H9 (cell line): Measurements from ENCODE around the gene ACSL3. TPM values are rescaled to one million over a fixed set of nuclear protein-coding genes. Genes with fewer than 3 reads are reported as not detected.

Experiments used
- DNase-seq: peaks from one replicate; pipeline ENCODE4 v3.0.0-alpha.2; 2017
- H2AFZ ChIP-seq: one replicate; pipeline ENCODE4 v1.6.1; 2013; ENCODE audit warnings: mild to moderate bottlenecking, low read length, control low read depth, moderate library complexity
- H2AK5ac ChIP-seq: 2 replicates; pipeline ENCODE4 v1.6.1; 2013; ENCODE audit warnings: low read length, control low read depth, mixed read lengths; ENCODE audit not compliant: insufficient read length
- H2BK120ac ChIP-seq: one replicate; pipeline ENCODE4 v1.6.1; 2013; ENCODE audit warnings: low read depth, mild to moderate bottlenecking, low read length, control low read depth, inconsistent platforms; ENCODE audit not compliant: poor library complexity, severe bottlenecking
- H2BK12ac ChIP-seq: 2 replicates; pipeline ENCODE4 v1.6.1; 2013; ENCODE audit warnings: low read length, control low read depth, mixed read lengths, low read depth; ENCODE audit not compliant: insufficient read length
- H2BK15ac ChIP-seq: 2 replicates; pipeline ENCODE4 v1.6.1; 2013; ENCODE audit warnings: low read depth, low read length, control low read depth
- H2BK20ac ChIP-seq: one replicate; pipeline ENCODE4 v1.6.1; 2013; ENCODE audit warnings: low read depth, mild to moderate bottlenecking, low read length, control low read depth, inconsistent platforms; ENCODE audit not compliant: poor library complexity, severe bottlenecking
- H2BK5ac ChIP-seq: 2 replicates; pipeline ENCODE4 v1.6.1; 2013; ENCODE audit warnings: low read length, control low read depth, mixed read lengths; ENCODE audit not compliant: insufficient read length
- H3K14ac ChIP-seq: 2 replicates; pipeline ENCODE4 v1.6.1; 2013; ENCODE audit warnings: low read length, control low read depth; ENCODE audit not compliant: insufficient read depth
- H3K18ac ChIP-seq: 2 replicates; pipeline ENCODE4 v1.6.1; 2013; ENCODE audit warnings: low read depth, mild to moderate bottlenecking, mixed read lengths, low read length, control low read depth; ENCODE audit not compliant: insufficient read length
- H3K23ac ChIP-seq: 2 replicates; pipeline ENCODE4 v1.6.1; 2013; ENCODE audit warnings: low read length, control low read depth, mixed read lengths, low read depth; ENCODE audit not compliant: insufficient read length
- H3K23me2 ChIP-seq: 2 replicates; pipeline ENCODE4 v1.6.1; 2013; ENCODE audit warnings: low read depth, mild to moderate bottlenecking, mixed read lengths, low read length, control low read depth; ENCODE audit not compliant: insufficient read length, poor library complexity, severe bottlenecking
- H3K27ac ChIP-seq: 2 replicates; pipeline ENCODE4 v1.5.1; 2013; ENCODE audit warnings: low read length, control low read depth, mixed read lengths, low read depth; ENCODE audit not compliant: insufficient read length
- H3K27me3 ChIP-seq: 2 replicates; pipeline ENCODE4 v1.6.1; 2013; ENCODE audit warnings: low read length, control low read depth, inconsistent platforms; ENCODE audit not compliant: insufficient read depth
- H3K4ac ChIP-seq: 2 replicates; pipeline ENCODE4 v1.6.1; 2013; ENCODE audit warnings: low read depth, mild to moderate bottlenecking, control low read depth, inconsistent platforms, low read length, moderate library complexity
- H3K4me1 ChIP-seq: 2 replicates; pipeline ENCODE4 v1.6.1; 2013; ENCODE audit warnings: low read length, control low read depth, inconsistent platforms; ENCODE audit not compliant: insufficient read depth
- H3K4me2 ChIP-seq: 2 replicates; pipeline ENCODE4 v1.6.1; 2013; ENCODE audit warnings: low read length, control low read depth, mixed read lengths; ENCODE audit not compliant: insufficient read length, insufficient read depth
- H3K56ac ChIP-seq: 2 replicates; pipeline ENCODE4 v1.6.1; 2013; ENCODE audit warnings: low read depth, mild to moderate bottlenecking, mixed read lengths, low read length, control low read depth; ENCODE audit not compliant: insufficient read length
- H3K79me1 ChIP-seq: 2 replicates; pipeline ENCODE4 v1.6.1; 2013; ENCODE audit warnings: low read depth, mild to moderate bottlenecking, moderate library complexity, low read length, control low read depth, inconsistent platforms; ENCODE audit not compliant: insufficient read depth, poor library complexity, severe bottlenecking
- H3K79me2 ChIP-seq: 2 replicates; pipeline ENCODE4 v1.6.1; 2013; ENCODE audit warnings: low read length, control low read depth, inconsistent platforms; ENCODE audit not compliant: insufficient read depth
- H3K9ac ChIP-seq: 2 replicates; pipeline ENCODE4 v1.6.1; 2013; ENCODE audit warnings: low read length, control low read depth, mixed read lengths; ENCODE audit not compliant: insufficient read length; ENCODE audit errors: extremely low read depth
- H3K9me3 ChIP-seq: one replicate; pipeline ENCODE4 v1.6.1; 2013; ENCODE audit warnings: low read depth, low read length, inconsistent platforms; ENCODE audit not compliant: control insufficient read depth
- H3T11ph ChIP-seq: one replicate; pipeline ENCODE4 v1.6.1; 2013; ENCODE audit warnings: mild to moderate bottlenecking, low read length, control low read depth, inconsistent platforms
- H4K20me1 ChIP-seq: one replicate; pipeline ENCODE4 v1.6.1; 2013; ENCODE audit not compliant: control insufficient read depth, insufficient read length, insufficient read depth
- H4K5ac ChIP-seq: 2 replicates; pipeline ENCODE4 v1.6.1; 2013; ENCODE audit warnings: low read depth, mild to moderate bottlenecking, mixed read lengths, low read length, control low read depth; ENCODE audit not compliant: insufficient read length
- H4K8ac ChIP-seq: replicated peaks from 2 replicates; pipeline ENCODE4 v1.6.1; 2013; ENCODE audit warnings: low read length, control low read depth, mixed read lengths, low read depth; ENCODE audit not compliant: insufficient read length
- H4K91ac ChIP-seq: 2 replicates; pipeline ENCODE4 v1.6.1; 2013; ENCODE audit warnings: low read depth, mild to moderate bottlenecking, moderate library complexity, mixed read lengths, low read length, control low read depth; ENCODE audit not compliant: insufficient read length
- H3K27ac Mint-ChIP-seq, 3 experiments: 2 replicates in 2 of 3; 3 replicates in 1 of 3; pipeline ENCODE4 v1.8.0; 2020 to 2021; ENCODE audit warnings: mixed read lengths in 3 of 3, mild to moderate bottlenecking in 1 of 3, moderate library complexity in 1 of 3
- H3K27me3 Mint-ChIP-seq: 2 replicates; pipeline ENCODE4 v1.8.0; 2021; ENCODE audit warnings: low read depth, mild to moderate bottlenecking, moderate library complexity, mixed read lengths
- H3K36me3 Mint-ChIP-seq, 3 experiments: 2 replicates in 2 of 3; 3 replicates in 1 of 3; pipeline ENCODE4 v1.8.0; 2020 to 2021; ENCODE audit warnings: low read depth in 3 of 3, mixed read lengths in 3 of 3; ENCODE audit not compliant: insufficient read depth in 1 of 3
- H3K4me1 Mint-ChIP-seq, 2 experiments: 2 replicates each; pipeline ENCODE4 v1.8.0; 2020; ENCODE audit warnings: mixed read lengths in 2 of 2
- H3K4me3 Mint-ChIP-seq, 2 experiments: 2 replicates in 1 of 2; 3 replicates in 1 of 2; pipeline ENCODE4 v1.8.0; 2020 to 2021; ENCODE audit warnings: mild to moderate bottlenecking in 2 of 2, mixed read lengths in 2 of 2, moderate library complexity in 1 of 2
- H3K9me3 Mint-ChIP-seq, 2 experiments: 2 replicates in 1 of 2; 3 replicates in 1 of 2; pipeline ENCODE4 v1.8.0; 2020; ENCODE audit warnings: mild to moderate bottlenecking in 2 of 2, mixed read lengths in 2 of 2, moderate library complexity in 1 of 2
- CTCF ChIP-seq: fragments of 200-600 bp; sonication (generic); conservative IDR thresholded peaks from 3 replicates; pipeline ENCODE4 v1.8.0; 2021; ENCODE audit warnings: antibody characterized with exemption, mild to moderate bottlenecking
- WGBS: extraction: QIAGEN DNeasy Blood & Tissue Kit; methylation state at CpG from one replicate; pipeline ENCODE4 v1.1.7; 2013; ENCODE audit warnings: missing lambda C conversion rate, low lambda C conversion rate, mixed read lengths; ENCODE audit not compliant: insufficient read length; ENCODE audit errors: extremely low coverage; 5-methylcytosine and 5-hydroxymethylcytosine counted together
- total RNA-seq: library from RNA; stranded (reverse); gene quantifications from 2 replicates; pipeline ENCODE4 v1.2.1, GENCODE V29; 2021

The ACSL3 gene
- total RNA-seq, 1 experiment from 2014 or later: 60.9 TPM

DNA sequence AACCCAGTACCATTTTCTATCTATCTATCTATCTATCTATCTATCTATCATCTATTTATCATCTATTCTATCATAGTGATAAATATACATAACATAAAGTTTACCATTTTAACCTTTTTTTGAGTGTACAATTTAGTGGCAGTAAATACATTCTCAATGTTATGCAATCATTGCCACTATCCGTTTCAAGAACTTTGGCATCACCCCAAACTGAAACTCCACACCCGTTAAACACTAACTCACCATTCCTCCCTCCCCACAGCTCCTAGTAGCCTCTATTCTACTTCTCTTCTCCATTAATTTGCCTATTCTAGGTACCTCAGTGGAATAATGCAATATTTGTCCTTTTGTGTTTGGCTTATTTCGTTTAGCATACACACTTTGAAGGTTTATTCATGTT, 108.7 kb downstream of the ACSL3 start:
- H3K36me3 Mint-ChIP-seq: no peaks in the 10 kb centered on the region
- no peak overlapping the region for H3K56ac ChIP-seq

More for the DNA sequence above, 108.7 kb downstream of the ACSL3 start:
- Mint-ChIP-seq H3K4me1 (no peaks in the 10 kb centered on the region), H3K9me3 (no peaks in the 10 kb centered on the region), H3K27ac (no peak overlapping the region), H3K4me3 (no peak overlapping the region), H3K27me3 (peaks cover 3% of the 10 kb centered on the region)
- no peaks in the 10 kb centered on the region for H3K27me3 ChIP-seq
- no peak overlapping the region for H3K14ac ChIP-seq
- no peak overlapping the region for H2BK20ac ChIP-seq
- no peak overlapping the region for H3K27ac ChIP-seq
- H2BK15ac ChIP-seq: no peak overlapping the region
- H3T11ph ChIP-seq: no peak overlapping the region
- H3K9ac ChIP-seq: no peak overlapping the region
- WGBS: no CpG with 5 or more reads among the region's 3 CpGs
- no peak overlapping the region for H4K8ac ChIP-seq
- no peak overlapping the region for H3K18ac ChIP-seq
- no peak overlapping the region for H2BK5ac ChIP-seq
- H3K4me1 ChIP-seq: no peaks in the 10 kb centered on the region
- H2AK5ac ChIP-seq: no peak overlapping the region
- DNase-seq: no peak
- H2BK120ac ChIP-seq: no peak overlapping the region
- H2BK12ac ChIP-seq: no peak overlapping the region
- H3K79me2 ChIP-seq: no peaks in the 10 kb centered on the region
- no peaks in the 10 kb centered on the region for H3K9me3 ChIP-seq
- no peak overlapping the region for H2AFZ ChIP-seq
- no peak overlapping the region for H3K4ac ChIP-seq
- H3K4me2 ChIP-seq: no peak overlapping the region
- no peaks in the 10 kb centered on the region for H3K79me1 ChIP-seq
- no peak overlapping the region for H4K5ac ChIP-seq
- no peak overlapping the region for H3K23ac ChIP-seq
- TF ChIP-seq CTCF: no peak
- no peak overlapping the region for H4K91ac ChIP-seq
- no peaks in the 10 kb centered on the region for H4K20me1 ChIP-seq
- H3K23me2 ChIP-seq: no peaks in the 10 kb centered on the region
